A172 (cell line): ENCODE data around the gene LYSMD3. TPM values are rescaled to one million over a fixed set of nuclear protein-coding genes. Genes with fewer than 3 reads are reported as not detected.

Experiments used
- DNase-seq: peaks from one replicate; pipeline ENCODE4 v3.0.0-alpha.2; 2015; ENCODE audit warnings: low spot score
- total RNA-seq: library from RNA; depleted of rRNA; stranded (reverse); fragments of >200 nt; shearing (Covaris generic); gene quantifications from 2 replicates; pipeline ENCODE4 v1.2.3, GENCODE V29; 2014; rRNA removed

The LYSMD3 gene
- total RNA-seq, 1 experiment from 2014 or later, result 17.7 TPM

- DNase-seq, result no peak
Measured at GRCh38 chr5:90480699-90481098, 48.7 kb downstream of the LYSMD3 start.

- no peak for DNase-seq
Measured at GRCh38 chr5:90479611-90480385, 49.6 kb downstream of the LYSMD3 start.

- DNase-seq, result no peak
Measured at GRCh38 chr5:90477621-90478215, 51.7 kb downstream of the LYSMD3 start.

DNA sequence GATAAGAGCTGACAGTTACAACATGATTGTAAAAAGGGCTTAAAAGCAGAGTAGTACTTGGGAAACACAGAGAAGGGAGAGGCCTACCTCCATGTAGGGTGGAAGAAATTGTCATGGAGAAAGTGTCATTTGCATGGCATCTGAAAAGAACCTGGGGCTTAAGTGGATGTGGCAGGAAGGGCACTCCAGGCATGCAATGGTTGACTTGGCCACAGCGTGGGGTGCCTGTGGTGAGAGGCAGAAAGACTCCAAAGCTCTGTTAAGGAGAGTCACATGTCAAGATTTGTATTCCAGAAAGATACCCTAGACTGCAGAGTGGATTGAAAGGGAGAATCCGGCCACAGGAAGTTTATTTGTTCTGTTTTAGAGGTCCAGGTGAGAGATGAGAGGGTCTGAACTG lies 52.3 kb downstream of the LYSMD3 start:
- DNase-seq, result no peak

DNA sequence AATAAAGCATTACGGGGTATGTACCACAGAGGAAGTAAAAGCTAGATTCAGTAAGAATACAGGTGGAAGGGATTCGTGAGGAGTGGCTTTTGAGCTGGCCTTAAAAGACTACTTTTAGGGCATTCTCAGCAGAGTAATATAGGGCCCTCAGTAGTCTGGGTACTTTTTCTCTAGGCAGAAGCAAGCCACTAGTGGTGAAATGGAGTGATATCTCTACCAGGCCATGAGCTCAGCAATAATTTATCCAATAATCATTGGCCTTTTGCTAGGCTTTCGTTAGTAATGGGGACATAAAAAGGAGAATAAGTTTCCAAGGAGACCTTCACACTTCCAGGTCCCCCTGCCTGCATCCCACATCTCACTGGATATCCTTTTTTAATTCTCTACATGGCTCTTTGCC lies 53.0 kb downstream of the LYSMD3 start:
- no peak for DNase-seq

GRCh38 chr5:90475436-90475980 lies 53.9 kb downstream of the LYSMD3 start:
- DNase-seq, result no peak

GRCh38 chr5:90474235-90475107 lies 54.9 kb downstream of the LYSMD3 start, which contains the start of the genes MBLAC2 and POLR3G:
Gene MBLAC2 (minus strand): TSS chr5:90474771. CDS start chr5:90474292, 479 bp downstream.
Gene POLR3G (plus strand): TSS chr5:90474864. CDS start chr5:90485568, 10,704 bp downstream.
- DNase-seq, result peak; percentile 87

DNA sequence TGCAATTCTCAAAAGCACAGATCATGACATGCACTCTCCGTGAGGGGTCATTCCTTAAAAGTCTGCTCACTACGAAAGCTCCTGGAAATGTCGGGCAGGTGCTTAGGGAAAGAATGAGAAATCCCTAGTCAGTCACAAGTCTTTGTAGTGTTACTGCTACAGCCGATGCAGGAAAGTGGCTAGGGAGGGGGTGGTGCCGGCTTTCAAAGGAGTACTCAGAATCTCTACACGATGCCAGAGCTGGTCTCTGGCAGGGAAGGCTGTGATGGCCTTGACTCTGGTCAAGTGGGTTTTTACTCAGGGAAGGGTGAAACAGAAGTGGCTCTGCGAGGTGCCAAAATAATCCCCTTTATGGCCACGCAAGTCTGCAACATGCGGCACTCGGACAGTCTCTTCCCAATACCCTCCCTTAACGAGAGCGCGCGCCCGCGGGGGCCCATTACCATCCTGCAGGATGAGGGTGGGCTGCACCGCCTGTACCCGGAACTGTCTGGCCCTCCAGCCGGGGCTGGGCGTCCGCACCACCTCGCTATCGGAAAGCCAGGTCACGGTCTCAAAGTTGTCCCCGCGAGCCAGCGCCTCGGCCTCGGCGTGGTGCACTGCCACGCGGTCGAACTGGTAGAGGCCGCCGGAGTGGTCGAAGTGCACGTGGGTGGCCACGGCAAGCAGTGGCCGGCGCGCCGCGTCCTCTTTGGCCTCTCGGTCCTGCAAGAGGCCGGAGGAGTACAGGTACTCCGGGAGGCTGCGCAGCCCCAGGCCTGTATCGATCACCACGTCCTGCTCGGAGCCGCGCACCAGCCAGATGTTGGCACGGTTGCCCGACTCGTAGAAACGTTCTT lies 55.8 kb downstream of the LYSMD3 start:
- DNase-seq, result peak; percentile 16

DNA sequence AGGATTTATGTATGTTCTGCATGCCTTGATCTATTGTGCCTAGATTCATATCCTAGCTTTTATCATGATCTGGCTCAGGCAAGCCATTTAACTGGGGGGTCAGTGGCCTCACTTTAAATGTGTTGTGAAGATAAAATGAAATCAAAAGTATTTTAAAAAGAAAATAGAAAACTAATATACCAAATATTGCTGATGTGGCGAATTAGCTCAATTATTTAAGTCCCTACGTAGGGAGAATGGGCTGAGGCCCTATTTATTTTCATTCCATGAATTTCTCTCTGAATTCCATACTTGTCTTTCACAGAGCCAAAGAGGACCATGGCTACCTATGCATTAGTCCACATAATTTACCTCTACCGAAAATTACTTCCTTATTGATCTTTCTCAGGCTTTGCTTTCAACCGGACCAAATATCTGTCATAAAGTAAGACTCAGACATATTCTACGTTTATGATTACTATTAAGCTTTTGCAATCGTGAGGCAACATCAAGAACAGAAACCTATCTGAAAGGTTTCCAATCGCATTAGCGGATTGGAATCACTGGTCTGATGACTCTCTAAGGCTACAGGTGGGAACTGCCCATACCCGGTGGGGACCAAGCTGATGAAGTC lies 56.5 kb downstream of the LYSMD3 start:
- no peak for DNase-seq

Other genes starting within 250 kb of the LYSMD3 start
- gene CETN3, start 119.8 kb downstream of the LYSMD3 start, total RNA-seq, result 54.1 and 106 TPM in 2 replicates
- 4.7 and 6.0 TPM in 2 replicates for gene MBLAC2, start 54.8 kb downstream of the LYSMD3 start, total RNA-seq
- gene POLR3G, start 54.7 kb downstream of the LYSMD3 start, total RNA-seq, result 5.5 and 6.1 TPM in 2 replicates
- gene ADGRV1, start 29.2 kb upstream of the LYSMD3 start, total RNA-seq, result not detected in 2 replicates